ENCODE results near the gene OVCH1.

GRCh38 chr12:29547151-29547632 is 49.7 kb upstream of the OVCH1 start:
- TF ChIP-seq CTCF (IDR thresholded peaks at IDR 0.05) (no peak), ZFX (IDR thresholded peaks at IDR 0.05; ENCODE audit: borderline replicate concordance) (no peak)
